Right hindlimb (tissue), 1 donor: ENCODE results near the gene TSPAN10.
A peak's percentile ranks its signal among the peaks of the same experiment; 100 is the strongest.

ENCODE experiments used
- DNase-seq: peaks from one replicate; pipeline ENCODE4 v3.0.0-alpha.2; 2018

TSPAN10 gene

DNA sequence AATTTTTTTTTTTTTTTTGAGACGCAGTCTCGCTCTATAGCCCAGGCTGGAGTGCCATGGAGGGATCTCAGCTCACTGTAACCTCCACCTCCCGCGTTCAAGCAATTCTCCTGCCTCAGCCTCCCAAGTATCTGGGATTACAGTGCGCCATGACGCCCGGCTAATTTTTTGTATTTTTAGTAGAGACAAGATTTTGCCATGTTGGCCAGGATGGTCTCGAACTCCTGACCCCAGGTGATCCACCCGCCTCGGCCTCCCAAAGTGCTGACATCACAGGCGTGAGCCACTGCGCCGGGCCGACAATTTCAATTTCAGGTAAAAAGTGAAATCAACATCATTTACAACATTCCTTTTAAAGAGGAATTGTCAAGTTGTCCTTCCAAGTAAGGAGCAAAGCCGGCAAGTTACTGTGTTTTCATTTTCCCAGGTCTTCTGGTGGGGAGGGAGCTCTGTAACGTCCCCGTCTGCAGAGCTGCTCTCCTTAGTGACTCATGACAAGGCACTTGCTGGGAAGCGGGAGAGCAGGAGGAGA lies 957 bp upstream of the TSPAN10 start:
- DNase-seq = no peak

- DNase-seq = no peak
Observed at GRCh38 chr17:81638683-81639082, 1.7 kb downstream of the TSPAN10 start.

- no peak for DNase-seq
Observed at GRCh38 chr17:81640011-81640410, 3.0 kb downstream of the TSPAN10 start.

DNA sequence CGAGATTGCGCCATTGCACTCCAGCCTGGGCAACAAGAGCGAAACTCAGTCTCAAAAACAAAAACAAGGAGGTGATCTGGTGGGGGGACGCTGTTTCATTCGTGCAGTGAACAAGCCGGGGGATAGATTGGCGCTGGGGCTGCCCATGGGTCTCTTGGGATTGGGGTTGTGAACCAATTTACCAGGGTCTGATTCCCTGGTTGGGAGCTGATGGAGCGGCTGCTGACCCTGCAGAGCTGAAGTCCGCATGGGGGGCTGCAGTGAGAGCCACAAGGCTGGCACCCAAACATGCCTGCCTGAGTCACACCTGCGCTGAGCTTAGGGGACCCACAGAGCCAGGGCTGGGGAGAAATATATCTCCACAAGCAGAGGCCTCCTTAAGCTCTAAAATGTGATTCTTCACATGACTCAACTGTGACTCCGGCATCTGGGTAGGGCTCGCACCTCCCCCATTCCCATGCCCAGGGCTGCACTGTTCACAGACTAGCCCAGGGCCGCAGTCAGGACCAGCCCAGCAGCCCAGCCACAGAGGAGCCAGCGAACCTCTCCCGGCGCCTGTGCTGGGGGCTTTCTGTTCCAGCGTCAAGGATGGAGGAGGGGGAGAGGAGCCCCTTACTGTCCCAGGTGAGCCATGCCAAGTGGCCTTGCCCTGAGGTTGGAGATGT lies 5.0 kb downstream of the TSPAN10 start:
- DNase-seq = no peak

GRCh38 chr17:81644496-81644895 lies 7.5 kb downstream of the TSPAN10 start:
- no peak for DNase-seq

DNA sequence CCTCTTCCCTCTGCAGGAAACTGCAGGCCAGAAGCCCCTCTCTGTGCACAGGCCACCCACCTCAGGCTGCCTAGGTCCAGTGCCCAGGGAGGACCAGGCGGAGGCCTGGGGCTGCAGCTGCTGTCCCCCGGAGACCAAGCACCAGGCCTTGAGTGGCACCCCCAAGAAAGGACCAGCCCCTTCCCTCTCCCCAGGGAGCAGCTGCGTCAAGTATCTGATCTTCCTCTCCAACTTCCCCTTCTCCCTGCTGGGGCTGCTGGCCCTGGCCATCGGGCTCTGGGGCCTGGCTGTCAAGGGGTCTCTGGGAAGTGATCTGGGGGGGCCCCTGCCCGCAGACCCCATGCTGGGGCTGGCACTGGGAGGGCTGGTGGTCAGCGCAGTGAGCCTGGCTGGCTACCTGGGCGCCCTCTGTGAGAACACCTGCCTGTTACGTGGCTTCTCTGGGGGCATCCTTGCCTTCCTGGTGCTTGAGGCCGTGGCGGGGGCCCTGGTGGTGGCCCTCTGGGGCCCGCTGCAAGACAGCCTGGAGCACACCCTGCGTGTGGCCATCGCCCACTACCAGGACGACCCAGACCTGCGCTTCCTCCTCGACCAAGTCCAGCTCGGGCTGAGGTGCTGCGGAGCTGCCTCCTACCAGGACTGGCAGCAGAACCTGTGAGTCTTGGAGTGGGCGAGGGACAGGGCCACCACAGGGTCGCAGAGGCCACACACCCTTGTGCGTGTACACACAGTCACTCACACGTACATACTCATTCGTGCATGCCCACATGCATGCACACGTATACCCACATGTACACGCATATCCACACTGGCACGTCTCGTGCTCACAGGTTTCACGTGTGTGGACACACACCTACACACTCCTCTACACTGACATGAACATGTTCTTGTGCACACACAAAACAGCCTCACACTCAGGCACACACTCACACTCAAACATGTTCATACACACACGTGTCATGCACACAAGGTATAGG lies 8.3 kb downstream of the TSPAN10 start:
- no peak for DNase-seq

DNA sequence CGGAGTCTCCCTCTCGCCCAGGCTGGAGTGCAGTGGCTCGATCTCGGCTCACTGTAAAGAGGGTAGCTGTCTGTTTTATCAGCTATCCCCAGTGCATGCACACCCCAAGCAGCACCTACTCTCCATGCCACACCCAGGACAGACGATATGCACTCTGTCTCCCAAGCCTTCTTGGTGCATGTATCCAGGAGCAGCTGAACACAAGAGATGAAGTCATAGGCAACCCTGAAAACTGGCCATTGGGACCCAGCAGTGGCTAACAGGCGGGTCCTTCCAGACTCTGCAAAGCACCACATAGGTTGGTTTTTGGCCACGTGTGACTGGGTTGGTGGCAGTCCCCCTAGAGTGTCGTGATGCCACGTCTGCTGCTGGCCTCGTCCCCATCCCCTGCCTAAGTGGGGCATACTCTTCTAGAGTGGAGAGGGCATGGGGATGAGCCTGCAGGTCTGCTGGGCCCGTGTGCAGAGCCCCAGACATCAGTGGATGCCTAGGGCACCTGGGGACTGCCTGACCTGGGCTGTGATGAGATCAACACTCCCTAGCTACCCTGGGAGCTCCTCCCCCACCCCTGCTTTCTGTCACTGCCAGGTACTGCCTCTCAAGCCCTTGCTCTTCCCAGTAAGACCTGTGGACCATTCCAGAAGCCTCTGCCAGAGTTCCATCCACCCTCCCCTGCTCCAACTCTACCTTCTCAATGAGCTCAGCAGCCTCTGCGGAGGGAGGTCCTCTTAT lies 10.0 kb downstream of the TSPAN10 start:
- DNase-seq = no peak

- no peak for DNase-seq
Observed at GRCh38 chr17:81647640-81648012, 10.6 kb downstream of the TSPAN10 start.

DNA sequence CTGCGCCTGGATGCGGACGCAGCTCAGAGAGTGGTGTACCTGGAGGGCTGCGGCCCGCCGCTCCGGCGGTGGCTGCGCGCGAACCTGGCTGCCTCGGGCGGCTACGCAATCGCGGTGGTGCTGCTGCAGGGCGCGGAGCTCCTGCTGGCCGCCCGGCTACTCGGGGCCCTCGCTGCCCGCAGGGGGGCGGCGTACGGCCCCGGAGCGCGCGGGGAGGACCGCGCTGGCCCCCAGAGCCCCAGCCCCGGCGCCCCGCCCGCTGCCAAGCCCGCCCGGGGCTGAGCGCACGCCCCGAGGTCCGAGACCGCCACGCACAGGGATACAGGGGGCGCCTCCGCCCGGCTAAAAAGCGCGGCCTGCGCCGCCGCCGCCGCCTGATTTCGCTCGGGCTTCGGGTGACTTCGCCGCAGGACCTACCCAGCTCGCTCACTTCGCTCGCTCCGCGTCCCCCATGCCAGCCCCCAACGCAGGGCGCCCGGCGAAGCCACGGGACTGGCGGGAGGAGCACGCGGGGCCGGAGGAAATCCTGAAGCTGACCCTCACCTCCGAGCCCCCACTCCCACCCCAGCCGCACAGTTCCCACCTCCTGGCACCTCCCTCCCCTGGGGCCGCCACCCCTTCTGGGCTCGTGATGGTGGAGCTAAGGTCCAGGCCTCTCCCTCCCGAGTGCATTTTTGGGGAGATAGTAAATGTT lies 11.2 kb downstream of the TSPAN10 start:
- no peak for DNase-seq

GRCh38 chr17:81648707-81649085 lies 11.7 kb downstream of the TSPAN10 start:
- DNase-seq = no peak

DNA sequence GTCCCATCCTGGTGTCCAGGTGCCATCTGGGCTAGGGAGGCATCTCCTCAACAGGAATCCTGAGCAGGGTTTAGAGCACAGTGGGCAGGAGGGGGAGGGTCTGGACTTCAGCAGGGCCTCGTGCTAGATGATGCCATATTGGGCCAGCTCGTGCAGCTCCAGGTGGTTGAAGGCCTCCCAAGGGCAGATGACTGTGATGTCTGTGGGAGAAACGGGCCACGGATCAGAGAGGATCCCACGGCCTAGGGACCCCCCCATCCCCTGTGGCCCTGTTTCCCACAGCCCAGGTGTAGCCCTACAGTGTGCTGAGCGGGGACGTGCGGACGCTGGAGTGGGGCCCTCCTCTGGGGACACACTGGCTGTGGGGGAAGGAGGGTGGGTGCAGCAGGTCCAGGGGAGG lies 14.0 kb downstream of the TSPAN10 start:
- no peak for DNase-seq

GRCh38 chr17:81651692-81652091 lies 14.7 kb downstream of the TSPAN10 start:
- no peak for DNase-seq

GRCh38 chr17:81652906-81653771 lies 16.1 kb downstream of the TSPAN10 start:
- no peak for DNase-seq

- peak; percentile 11 for DNase-seq
Observed at GRCh38 chr17:81655378-81656117, 18.6 kb downstream of the TSPAN10 start.

- peak; percentile 12 for DNase-seq
Observed at GRCh38 chr17:81656118-81656743, 19.2 kb downstream of the TSPAN10 start, which contains the start of gene PDE6G. Gene PDE6G, minus strand, starts transcription at chr17:81656542. Its CDS starts 3,237 bp downstream, at chr17:81653305.

- peak; percentile 17 for DNase-seq
Observed at GRCh38 chr17:81656835-81657234, 19.8 kb downstream of the TSPAN10 start.

DNA sequence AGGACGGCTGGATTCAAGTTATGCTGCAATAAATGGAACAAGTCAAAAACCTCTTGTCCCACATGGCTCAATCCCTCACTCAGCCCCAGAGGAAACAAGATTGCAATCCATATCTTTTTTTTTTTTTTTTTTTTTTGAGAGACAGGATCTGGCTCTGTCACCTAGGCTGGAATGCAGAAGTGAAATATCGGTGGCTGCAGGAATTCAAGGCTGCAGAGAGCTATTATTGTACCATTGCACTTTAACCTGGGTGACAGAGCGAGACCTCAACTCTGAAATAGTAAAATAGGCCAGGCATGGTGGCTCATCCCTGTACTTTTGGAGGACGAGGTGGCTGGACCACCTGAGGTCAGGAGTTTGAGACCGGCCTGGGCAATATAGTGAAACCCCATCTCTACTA lies 22.0 kb downstream of the TSPAN10 start:
- DNase-seq = no peak

DNA sequence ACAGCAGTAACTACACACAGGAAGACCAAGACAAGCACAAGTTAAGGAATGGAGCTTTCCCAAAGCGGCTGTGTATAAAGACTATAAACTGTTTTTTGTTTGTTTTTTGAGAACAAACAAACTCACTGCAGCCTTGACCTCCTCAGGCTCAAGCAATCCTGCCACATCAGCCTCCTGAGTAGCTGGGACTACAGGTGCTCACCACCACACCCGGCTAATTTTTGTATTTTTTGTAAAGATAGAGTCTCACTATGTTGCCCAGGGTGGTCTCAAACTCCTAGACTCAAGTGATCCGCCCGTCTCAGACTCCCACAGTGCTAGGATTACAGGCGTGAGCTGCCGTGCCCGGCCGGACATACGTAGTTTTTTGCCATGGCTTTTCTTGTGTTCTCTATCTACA lies 23.4 kb downstream of the TSPAN10 start:
- DNase-seq = no peak

DNA sequence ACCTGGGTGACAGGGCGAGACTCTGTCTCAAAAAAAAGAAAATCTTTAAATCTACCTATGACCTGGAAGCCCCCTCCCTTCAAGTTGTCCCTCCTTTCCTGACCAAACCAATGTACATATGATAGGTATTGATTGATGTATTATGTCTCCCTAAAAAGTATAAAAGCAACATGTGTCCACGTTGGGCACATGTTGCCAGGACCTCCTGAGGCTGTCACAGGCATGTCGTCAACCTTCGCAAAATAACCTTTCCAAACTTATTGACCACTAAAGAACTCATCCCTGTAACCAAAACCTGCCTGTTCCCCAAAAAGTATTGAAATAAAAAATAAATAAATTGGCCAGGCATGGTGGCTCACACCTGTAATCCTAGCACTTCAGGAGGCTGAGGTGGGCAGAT lies 25.0 kb downstream of the TSPAN10 start:
- no peak for DNase-seq

GRCh38 chr17:81664051-81664470 lies 27.1 kb downstream of the TSPAN10 start:
- no peak for DNase-seq
